HG02970 (cell line): ENCODE data around the gene RHOA.
"Not testable (repeated sequence)": the region's sequence is repeated elsewhere in the genome, so short reads cannot be mapped to it uniquely, and the experiment has no call there.

Source experiments
- ATAC-seq: cut with Tn5 transposase; IDR thresholded peaks from one replicate; pipeline ENCODE4 v1.9.1; 2021; ENCODE audit warnings: mild to moderate bottlenecking, moderate library complexity, moderate number of reproducible peaks; ENCODE audit not compliant: unreplicated experiment, low FRiP score

Gene RHOA

DNA sequence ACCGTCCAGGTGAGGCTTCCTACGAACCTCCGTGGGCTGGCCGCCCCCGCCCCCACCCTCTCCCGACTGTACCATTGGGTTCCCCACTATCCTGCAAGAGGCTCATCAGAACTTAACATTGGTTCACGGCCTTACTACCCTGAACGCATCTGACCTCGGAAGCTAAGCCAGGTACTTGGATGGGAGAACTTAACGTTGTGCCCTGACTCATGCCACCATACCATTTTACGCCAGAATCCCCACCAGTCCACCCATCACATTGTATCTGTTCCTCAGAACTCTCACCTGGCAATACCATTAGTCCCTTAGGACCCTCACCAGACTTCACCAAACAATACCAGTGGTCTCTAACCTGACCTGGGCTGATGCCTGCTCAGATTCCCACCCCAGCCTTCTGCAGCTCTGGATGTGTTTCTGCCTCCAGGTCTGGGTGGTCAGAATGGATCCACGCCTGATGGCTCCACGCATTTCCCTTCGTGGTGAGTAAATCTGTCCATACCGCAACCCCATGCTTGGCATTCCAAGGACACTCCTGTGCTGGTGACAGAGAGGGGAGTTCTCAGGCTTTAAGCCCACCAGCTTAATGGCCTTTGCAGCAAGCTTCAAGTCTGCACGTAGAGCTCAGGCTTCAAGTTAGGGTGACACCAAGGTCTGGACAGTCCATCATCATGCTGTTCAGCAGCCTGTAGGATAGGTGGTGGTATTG, 1.0 kb upstream of the RHOA start:
- ATAC-seq, result no peak

DNA sequence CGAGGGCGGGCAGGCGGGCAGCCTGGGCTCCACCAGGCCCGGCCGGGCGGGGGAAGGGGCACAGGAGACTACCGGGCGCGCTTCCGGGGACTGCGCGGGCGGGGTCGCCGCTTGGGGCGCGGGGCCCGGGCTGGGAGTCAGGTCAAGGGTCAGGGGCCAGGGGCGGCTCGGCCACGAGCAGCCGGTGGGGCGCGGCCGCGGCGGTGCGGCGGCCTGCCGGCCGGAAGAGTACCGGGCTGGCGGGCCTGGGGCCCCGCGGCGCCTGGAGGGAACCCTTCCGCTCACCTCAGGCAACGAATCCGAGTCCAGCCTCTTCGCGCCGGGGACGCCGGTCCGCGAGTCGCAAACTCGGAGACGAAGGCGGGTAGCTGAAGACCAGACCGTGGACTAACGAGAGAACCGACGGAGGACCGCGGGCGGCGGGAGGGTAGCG, 225 bp downstream of the RHOA start:
- peak; percentile 40 for ATAC-seq

DNA sequence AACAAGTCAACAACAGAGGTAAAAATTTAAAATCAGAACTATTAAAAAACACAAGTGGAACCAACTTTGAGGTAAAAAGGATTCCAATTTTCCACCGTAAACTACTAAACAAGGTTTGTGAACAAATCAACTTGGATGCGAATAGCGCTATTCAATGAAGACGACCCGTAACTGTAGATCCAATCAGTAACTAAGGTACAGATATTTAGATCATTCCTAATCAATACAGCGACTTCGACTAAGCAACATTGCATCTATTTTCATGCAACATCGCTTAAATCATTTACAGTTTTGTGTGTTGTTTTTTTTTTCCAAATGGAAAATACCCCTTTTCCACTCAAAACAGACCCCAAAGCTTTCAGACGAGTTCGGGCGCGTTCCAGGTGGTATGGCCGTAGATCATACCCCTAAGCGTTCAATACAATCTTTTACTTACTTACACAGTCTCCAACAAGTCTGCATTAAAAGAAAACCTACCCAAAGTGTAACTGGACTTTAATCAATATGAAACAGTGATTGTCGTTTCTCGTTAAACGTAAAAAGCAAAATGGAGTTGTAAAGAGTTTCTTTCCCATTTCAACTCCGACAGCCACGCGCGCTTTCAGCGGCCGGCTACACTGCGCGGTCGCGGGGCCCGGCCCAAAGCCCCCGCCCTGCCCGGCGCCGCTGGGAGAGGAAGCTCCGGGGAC, 786 bp downstream of the RHOA start:
- ATAC-seq, result no peak

DNA sequence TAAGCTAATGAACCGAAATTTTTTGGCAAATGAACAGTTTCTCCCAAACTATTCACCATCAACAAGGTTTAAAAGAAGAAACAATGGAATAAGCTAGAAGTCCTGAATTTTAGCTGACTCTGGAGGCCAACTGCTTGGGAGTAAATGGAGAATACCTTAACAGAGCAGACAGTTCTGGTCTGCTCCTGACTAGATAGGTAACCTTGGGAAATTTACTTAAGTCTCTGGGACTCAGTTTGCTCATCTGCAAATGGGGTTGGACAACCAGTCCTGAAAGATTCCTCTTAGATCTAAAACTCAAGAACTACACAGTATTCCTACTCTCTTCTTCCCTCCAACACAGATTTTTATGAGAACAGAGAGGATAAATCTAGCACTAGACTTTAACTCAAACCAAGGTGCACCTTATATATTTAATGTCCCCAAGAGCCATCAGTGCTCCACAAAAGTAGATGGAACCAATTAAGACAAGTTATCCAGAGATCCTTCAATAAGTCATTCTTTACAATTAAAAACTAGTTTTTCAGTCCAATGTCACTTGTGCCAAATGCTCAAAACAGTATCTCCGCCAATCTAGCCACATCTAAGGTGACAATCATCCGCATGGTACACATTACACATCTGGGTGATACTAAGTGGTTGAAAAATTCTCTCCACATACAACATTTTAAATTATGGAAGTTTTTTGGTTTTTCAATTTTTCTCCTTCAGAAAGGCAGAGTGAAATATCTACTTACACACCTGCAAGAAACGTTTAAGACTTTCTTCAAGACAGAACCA, 1.5 kb downstream of the RHOA start:
- no peak for ATAC-seq

DNA sequence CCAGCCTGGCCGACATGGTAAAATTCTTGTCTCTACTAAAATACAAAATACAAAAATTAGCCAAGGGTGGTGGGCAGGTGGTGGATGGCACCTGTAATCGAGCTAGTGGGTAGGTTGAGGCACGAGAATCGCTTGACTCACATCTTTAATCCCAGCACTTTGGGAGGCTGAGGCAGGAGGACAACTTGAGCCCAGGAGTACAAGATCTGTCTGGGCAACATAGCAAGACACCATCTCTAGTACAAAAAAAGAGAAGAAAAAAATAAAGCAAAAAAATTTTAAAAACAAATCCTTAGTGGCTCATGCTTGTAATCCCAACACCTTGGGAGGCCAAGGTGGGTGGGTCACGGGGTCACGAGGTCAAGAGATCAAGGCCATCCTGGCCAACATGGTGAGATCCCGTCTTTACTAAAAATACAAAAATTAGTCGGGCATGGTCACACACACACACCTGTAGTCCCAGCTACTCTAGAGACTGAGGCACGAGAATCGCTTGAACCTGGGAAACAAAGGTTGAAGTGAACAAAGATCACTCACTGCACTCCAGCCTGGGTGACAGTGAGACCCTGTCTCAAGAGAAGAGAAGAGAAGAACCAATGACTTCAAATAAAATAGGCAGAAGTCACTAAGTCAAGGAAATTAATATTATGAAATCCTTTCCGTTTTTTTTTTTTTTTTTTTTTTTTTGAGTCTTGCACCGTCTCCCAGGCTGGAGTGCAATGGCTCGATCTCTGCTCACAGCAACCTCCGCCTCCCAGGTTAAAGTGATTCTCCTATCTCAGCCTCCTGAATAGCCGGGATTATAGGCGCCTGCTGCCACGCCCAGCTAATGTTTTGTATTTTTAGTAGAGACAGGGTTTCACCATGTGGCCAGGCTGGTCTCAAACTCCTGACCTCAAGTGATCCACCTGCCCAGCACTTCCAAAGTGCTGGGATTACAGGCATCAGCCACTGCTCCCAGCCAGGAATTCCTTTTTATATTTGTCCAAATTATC, 4.9 kb downstream of the RHOA start:
- no peak for ATAC-seq

DNA sequence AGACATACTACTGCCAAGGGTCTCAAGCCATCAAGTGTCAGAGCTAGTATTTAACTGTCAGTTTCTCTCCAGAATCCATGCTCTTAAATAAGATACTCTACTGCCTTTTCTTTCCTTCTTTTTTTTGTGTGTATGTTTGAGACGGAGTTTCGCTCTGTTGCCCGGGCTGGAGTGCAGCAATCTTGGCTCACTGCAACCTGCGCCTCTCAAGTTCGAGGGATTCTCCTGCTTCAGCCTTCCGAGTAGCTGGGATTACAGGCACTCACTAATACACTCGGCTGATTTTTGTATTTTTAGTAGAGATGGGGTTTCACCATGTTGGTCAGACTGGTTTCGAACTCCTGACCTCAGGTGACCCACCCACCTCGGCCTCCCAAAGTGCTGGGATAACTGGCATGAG, 6.2 kb downstream of the RHOA start:
- ATAC-seq, result not testable (repeated sequence)

DNA sequence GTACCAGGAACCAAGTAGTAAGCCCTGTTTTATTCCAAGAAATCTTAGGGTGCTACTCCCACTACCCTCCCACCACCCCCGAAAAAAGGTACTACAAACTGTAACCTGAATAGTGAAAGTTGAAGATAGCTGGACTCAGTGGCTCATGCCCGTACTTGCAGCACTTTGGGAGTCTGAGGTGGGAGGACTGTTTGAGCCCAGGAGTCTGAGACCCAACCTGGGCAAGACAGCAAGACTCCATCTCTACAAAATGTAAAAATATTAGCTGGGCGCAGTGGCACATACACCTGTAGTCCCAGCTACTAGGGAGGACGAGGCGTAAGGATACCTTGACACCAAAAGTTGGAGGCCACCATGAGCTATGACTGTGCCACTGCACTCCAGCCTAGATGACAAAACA, 7.9 kb downstream of the RHOA start:
- ATAC-seq, result no peak

DNA sequence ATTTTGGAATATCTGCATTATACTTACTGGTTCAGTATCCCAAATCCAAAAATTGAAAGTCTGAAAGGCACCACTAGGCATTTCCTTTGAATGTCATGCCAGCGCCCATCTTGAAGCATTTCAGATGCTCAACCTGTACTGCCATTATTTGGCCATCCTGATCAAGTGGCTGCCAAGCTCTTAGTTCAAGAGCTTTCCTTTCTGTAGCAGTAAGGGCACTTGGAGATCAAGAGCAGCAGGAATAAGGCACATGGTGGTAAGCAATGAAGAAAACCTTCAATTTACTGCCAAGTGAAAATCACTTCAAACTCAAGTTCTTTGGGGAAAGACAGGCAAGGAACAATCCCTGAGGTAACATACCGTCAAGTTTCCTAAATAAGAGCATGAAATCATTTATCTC, 10.0 kb downstream of the RHOA start:
- ATAC-seq, result no peak

DNA sequence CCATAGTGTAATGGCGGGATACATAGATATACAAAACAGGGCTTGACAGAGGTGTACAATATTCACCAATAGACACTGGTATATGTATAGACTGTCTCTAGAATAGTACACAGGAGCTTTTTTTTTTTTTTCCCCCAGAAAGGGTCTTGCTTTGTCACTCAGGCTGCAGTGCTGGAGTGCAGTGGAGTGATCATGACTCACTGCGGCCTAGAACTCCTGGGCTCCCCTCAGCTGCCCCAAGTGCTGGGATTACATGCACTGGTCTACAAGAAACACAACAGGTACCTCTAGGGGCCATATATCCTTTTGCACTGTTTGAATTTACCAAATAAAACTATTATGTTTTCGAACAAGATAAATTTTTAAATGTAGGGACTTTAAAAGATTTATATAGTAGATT, 12.3 kb downstream of the RHOA start:
- no peak for ATAC-seq

DNA sequence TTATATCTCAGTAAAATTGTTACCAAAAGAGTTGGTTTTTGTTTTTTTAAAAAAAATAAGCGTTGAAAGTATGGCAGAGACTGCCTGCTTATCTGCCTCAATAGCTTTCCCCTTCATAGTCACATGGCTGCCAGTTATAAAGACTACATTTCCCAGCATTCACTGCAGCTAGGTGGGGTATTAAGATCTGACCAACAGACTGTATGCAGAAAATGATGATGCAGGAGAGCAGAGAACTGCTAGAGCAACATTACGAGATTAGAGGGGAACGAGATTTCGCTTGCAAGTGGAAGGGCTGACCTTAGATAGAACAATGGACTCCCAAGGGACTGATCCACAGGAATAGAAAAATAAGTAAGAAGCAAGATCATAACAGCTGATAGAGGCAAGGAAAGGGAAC, 14.3 kb downstream of the RHOA start:
- ATAC-seq, result no peak

DNA sequence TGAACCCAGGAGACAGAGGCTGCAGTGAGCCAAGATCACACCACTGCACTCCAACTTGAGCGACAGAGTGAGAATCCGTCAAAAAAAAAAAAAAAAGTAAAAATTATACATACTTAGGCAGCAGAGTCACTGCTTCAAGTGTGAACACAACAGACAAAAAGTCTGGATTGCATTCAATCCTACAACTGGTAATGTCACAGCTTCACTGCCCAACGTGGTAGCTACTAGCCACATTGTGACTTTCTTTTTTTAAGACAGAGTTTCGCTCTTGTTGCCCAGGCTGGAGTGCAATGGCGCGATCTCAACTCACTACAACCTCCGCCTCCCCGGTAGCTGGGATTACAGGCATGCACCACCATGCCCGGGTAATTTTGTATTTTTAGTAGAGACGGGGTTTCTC, 20.5 kb downstream of the RHOA start:
- ATAC-seq, result not testable (repeated sequence)

DNA sequence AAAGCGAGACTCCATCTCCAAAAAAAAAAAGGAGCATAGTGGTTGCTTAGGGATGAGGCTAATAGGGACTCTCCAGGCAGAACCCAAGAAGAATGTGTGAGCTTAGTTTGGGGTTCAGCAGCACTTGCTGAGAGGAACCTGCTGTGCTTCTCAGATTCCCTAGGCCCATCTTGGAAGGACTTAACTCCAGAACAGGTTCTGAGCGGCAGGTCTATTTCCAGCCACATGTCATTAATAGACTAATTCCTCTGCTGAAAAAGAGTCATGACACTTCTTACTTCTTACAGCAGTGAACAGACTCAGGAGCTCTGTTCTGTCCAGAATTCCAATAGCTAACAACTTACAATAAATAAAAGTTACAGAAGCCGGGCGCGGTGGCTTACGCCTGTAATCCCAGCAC, 22.5 kb downstream of the RHOA start:
- no peak for ATAC-seq

DNA sequence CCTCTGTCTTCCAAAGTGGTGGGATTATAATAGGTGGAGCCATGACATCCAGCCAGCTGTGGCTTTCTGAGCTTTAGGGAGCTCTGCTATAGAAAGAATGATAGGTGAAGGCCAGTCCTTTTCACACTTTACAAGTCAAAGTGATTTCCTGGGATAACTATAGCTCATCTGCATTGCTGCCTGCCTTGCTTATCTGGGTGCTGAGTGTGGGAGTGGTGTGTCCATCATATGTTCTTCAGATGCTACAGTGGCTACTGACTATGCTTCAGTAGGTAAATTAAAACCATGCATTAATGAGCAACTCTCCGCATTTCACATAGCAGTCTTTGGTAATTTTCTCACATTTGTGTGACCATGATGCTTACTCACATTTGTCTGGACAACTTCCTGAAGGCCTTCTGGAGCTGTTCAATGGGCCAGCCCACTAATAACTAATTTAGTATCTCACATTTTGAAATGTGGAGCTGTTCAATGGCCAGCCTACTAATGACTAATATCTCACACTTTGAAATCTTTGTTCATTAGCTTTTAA, 23.4 kb downstream of the RHOA start:
- ATAC-seq, result no peak

DNA sequence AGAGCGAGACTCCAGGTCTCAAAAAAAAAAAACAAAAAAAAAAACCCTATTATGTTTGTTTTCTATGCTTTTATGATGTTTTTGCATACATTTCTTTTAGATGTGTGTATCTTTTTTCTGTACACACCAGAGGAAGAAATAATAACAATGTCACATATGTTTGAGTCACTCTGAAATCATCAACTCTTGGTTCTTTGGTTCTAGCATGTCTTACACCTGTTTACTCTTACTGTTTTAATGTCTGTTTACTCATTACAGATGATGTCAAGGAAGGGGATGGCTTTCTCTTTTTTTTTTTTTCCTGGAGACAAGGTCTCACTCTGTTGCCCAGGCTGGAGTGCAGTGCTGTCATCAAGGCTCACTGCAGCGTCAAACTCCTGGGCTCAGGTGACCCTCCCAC, 24.1 kb downstream of the RHOA start:
- ATAC-seq, result no peak

DNA sequence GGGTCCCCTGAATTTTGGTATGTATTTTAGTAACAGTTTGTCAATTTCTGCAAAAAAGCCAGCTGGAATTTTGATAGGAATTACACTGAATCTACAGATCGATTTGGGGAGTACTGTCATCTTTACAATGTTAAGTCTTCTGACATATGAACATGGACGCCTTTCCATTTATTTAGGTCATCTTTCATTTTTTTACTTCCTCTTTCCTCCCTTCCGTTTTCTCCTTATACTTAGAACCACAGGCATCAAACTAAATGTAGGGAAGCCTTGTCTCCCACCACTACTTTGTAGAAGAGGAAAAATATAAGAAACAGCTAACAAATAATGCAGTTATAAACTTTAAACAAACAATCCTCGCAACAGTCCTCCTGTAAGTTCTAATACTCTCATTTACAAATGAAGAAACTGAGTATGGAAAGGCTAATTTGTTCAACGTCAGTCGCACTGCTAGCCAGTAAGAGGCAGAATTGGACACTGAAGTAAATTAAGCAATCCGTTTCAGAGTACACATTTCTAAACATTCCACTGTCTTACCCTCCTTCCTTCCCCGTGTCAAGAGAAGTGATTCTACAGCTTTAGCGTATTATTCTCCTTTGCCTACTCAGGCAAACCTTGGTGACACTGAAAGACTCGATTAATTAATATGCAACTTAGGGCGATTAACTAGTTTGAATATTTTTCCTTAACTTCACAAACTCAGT, 25.6 kb downstream of the RHOA start:
- no peak for ATAC-seq

DNA sequence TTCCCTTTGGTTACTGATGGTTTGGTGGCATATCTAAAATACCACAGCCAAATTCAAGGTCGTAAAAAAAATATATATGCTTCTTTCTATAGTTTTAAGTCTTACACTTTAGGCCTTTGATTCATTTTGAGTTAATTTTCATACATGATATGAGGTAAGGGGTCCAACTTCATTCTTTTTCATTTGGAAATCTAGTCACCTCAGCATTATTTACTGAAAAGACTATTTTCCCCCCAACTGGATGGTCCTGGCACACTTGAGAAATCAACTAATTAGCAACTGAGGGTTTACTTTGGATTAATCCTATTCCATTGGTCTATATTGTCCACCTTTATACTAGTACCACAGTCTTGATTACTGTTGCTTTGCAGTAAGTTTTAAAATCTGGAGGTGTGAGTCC, 26.2 kb downstream of the RHOA start:
- no peak for ATAC-seq

DNA sequence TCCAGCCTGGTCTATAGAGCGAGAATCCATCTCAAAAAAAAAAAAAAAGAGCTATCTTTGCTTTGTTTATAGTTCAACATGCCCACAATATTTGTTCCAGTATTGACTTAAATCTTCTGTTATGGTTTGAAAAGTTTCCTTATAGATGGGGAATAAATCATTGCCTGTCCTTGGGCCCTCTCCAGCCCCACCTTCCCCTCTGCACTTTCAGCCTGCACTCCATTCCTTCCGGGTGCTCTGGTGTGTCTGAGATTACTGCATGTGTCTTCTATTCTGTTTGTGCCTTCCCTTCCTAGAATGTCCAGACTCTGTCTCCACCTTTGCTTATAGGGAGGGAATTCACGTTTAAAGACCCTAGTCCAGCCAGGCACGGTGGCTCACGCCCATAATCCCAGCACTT, 28.4 kb downstream of the RHOA start:
- no peak for ATAC-seq

DNA sequence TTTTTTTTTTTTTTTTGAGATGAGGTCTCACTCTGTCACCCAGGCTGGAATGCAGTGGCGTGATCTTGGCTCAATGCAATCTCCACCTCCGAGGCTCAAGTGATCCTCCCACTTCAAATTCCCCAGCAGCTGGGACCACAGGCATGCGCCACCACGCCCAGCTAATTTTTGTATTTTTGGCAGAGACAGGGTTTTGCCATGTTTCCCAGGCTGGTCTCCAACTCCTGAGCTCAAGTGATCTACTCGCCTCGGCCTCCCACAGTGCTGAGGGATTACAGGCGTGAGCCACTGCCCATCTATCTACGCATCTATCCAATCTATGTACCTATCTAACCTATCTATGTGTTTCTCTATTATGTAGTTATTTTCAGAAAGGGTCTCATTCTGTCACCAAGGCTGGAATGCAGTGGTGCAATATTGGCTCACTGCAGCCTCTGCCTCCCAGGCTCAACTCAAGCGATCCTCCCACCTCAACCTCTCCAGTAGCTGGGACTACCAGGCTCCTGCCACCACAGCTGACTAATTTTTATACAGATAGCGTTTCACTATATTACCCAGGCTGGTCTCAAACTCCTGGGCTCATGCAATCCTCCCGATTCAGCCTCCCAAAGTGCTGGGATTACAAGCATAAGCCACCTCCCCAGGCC, 33.4 kb downstream of the RHOA start:
- ATAC-seq, result no peak

DNA sequence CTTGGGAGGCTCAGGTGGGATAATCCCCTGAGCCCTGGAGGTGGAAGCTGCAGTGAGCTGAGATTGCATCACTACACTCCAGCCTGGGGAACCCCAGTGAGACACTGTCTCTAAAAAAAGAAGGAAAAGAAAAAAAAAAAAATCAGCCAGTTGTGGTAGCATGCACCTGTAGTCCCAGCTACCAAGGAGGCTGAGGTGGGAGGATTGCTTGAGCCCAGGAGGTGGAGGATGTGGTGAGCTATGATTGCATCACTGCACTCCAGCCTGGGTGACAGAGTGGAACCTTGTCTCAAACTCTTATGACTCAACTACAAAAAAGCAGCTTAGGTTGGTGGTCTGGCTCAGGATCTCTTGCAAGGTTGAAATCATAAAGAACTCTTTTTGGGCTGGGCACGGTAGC, 34.3 kb downstream of the RHOA start:
- no peak for ATAC-seq
